Measurements from ENCODE around the gene VSTM2B. TPM values are rescaled to one million over a fixed set of nuclear protein-coding genes. Genes with fewer than 3 reads are reported as not detected.
A peak's percentile ranks its signal among the peaks of the same experiment; 100 is the strongest.

The VSTM2B gene
- total and polyA plus RNA-seq, 10 donors, result not detected

- Histone ChIP-seq H3K9me3 (no peaks in the 10 kb centered on the region), H3K27me3 (replicated peaks in 1 of 7) (peaks cover 0 to 43% (median 0%) of the 10 kb centered on the region in 7 donors), H3K27ac (no peak overlapping the region), H3K4me1 (no peaks in the 10 kb centered on the region), H3K4me3 (no peak overlapping the region), H3K36me3 (no peaks in the 10 kb centered on the region)
- WGBS, 5 donors, result 53 to 72% (median 66%) methylated on average over 5 of the region's 5 CpGs
- intact Hi-C loops (cut with DNase I; ENCODE audit: low total_unique reads), result no loop called here
- TF ChIP-seq CTCF (IDR thresholded peaks at IDR 0.05 in 8 of 11, conservative IDR thresholded peaks at IDR 0.05 in 3 of 11) (no peak), POLR2AphosphoS5 (IDR thresholded peaks at IDR 0.05) (no peak), POLR2A (IDR thresholded peaks at IDR 0.05) (no peak)
- no peak for DNase-seq
Observed at GRCh38 chr19:29515233-29515619, 10.6 kb upstream of the VSTM2B start.

DNA sequence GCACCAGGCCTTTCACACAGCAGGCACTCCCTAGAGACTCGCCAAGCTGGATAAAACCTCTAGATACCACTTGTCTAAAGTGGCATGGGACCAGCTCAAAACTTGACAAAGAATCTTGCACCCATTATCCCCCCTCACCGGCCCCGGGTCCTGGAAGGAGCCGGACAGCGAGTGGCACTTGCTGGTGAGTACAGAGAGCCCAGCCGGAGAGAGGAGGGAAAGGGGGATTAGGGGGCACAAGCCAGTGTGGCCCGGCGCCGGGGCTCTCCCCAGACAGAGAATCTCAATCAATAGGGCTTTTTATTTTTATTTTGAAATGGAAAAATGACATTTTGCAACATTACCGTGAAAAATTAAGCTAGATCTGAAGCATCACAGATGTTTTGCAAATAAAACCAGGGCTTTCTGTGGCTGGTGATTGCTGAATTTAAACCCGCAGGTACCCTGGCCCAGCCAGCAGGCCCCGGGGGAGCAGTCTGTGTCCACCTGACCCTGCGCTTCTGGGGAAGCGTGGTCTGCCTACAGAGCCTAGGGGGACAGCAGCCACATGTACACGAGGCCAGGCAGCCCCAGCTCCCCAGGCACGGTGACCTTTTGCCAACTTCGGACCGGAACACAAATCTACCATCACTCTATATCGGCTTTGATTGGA, 10.0 kb upstream of the VSTM2B start:
- 72 to 84% (median 79%) methylated on average over 19 of the region's 19 CpGs for WGBS, 5 donors
- Histone ChIP-seq H3K9me3 (no peaks in the 10 kb centered on the region), H3K27ac (no peak overlapping the region), H3K36me3 (no peaks in the 10 kb centered on the region), H3K4me1 (no peaks in the 10 kb centered on the region), H3K27me3 (replicated peaks in 1 of 7) (peaks cover 0 to 43% (median 0%) of the 10 kb centered on the region in 7 donors), H3K4me3 (no peak overlapping the region)
- DNase-seq, result peak; percentile 56
- TF ChIP-seq CTCF (IDR thresholded peaks at IDR 0.05 in 8 of 11, conservative IDR thresholded peaks at IDR 0.05 in 3 of 11), result no peak
- no peak for TF ChIP-seq POLR2AphosphoS5 (IDR thresholded peaks at IDR 0.05)
- TF ChIP-seq POLR2A (IDR thresholded peaks at IDR 0.05), result no peak
- intact Hi-C loops (cut with DNase I; ENCODE audit: low total_unique reads), result no loop called here

- TF ChIP-seq CTCF (IDR thresholded peaks at IDR 0.05 in 8 of 11, conservative IDR thresholded peaks at IDR 0.05 in 3 of 11), result no peak
- no peak for TF ChIP-seq POLR2AphosphoS5 (IDR thresholded peaks at IDR 0.05)
- no peak for TF ChIP-seq POLR2A (IDR thresholded peaks at IDR 0.05)
- H3K9me3 ChIP-seq, result no peaks in the 10 kb centered on the region
Observed at GRCh38 chr19:29516358-29516725, 9.5 kb upstream of the VSTM2B start.

GRCh38 chr19:29516821-29517395, 8.9 kb upstream of the VSTM2B start:
- intact Hi-C loops (cut with DNase I; ENCODE audit: low total_unique reads), result no loop called here
- H3K9me3 ChIP-seq, result no peaks in the 10 kb centered on the region
- peak; percentile 58 for DNase-seq
- peaks cover 0 to 43% (median 4%) of the 10 kb centered on the region in 7 donors for H3K27me3 ChIP-seq (replicated peaks in 1 of 7)
- no peaks in the 10 kb centered on the region for H3K36me3 ChIP-seq
- 53 to 78% (median 75%) methylated on average over 2 to 9 of the region's 9 CpGs for WGBS, 5 donors
- H3K4me3 ChIP-seq, result no peak overlapping the region
- no peak overlapping the region for H3K27ac ChIP-seq
- TF ChIP-seq CTCF (IDR thresholded peaks at IDR 0.05 in 8 of 11, conservative IDR thresholded peaks at IDR 0.05 in 3 of 11) (no peak), POLR2AphosphoS5 (IDR thresholded peaks at IDR 0.05) (no peak), POLR2A (IDR thresholded peaks at IDR 0.05) (no peak)
- no peaks in the 10 kb centered on the region for H3K4me1 ChIP-seq

More at GRCh38 chr19:29516358-29516725, 9.5 kb upstream of the VSTM2B start:
- H3K4me3 ChIP-seq, result no peak overlapping the region
- H3K36me3 ChIP-seq, result no peaks in the 10 kb centered on the region
- H3K4me1 ChIP-seq, result no peaks in the 10 kb centered on the region
- H3K27me3 ChIP-seq (replicated peaks in 1 of 7), result peaks cover 0 to 41% (median 4%) of the 10 kb centered on the region in 7 donors
- H3K27ac ChIP-seq, result no peak overlapping the region
- WGBS, 5 donors, result 81 to 94% (median 86%) methylated on average over 9 of the region's 9 CpGs
- intact Hi-C loops (cut with DNase I; ENCODE audit: low total_unique reads), result no loop called here
- DNase-seq, result peak; percentile 41

All from spleen (tissue), 11 donors.